Limb (tissue), 2 donors: ENCODE measurements around the gene PCYT1B.
"Not testable (repeated sequence)": the region's sequence is repeated elsewhere in the genome, so short reads cannot be mapped to it uniquely, and the experiment has no call there.

Source experiments
- DNase-seq, 2 donors: peaks; one replicate each; pipeline ENCODE4 v3.0.0-alpha.2; 2016; ENCODE audit errors: extremely low spot score in 2 of 2

The PCYT1B gene

DNA sequence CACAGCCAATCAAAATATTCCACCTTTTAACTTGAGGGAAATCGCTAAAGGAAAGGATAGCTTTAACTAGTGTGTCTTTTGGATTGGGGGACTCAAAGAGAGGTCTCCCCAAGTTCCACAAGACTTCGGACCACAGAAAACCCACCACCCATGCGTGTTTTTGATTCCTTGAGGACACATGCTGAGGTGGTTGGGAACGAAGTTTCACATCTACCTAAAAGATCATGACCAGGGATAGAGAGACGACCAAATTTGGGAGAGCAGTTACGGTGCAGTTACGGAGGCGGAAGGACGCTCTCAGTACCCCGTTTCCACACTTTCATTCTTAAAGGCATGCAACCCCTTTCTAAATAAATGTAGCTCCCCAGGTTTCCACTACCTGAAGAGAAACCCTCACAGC lies 1.1 kb downstream of the PCYT1B start:
- DNase-seq = peak in 1 of 2 donors; percentile 31

DNA sequence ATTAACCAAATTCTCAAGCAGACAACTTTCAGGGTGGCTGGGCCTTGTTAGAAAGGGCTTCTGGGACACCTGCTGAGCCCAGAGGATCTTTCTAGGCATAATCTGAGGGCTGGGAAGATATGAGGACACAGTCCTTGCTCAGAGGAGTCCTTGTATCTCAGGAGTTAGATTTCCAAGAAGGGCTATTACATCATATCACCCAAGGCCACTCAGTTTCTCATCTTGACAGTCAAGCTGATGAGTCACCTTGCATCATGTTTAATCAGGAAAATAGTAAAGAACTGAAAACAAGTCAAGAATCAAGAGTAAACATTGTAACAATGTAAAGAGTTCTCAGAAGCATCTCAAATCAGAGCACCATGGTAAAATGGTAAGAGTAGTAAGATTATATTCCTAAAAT lies 4.0 kb downstream of the PCYT1B start:
- DNase-seq = no peak

DNA sequence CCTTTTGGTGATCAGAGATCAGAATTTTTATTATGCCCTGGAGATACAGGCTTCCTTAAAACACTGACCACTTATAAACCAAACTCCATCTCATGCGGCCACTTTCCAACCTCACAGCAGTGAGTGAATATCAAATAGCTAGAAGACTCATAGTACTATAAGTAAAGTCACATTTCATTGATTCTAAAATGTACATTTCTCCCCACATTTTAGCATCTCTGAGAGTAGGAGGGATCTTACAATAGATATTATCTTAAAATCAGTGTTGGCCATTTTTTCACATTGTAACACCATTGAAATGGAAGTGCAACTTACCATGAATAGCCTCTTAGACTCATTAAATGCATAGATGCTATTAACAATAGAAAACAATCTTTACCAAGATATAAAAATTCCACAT lies 17.4 kb downstream of the PCYT1B start:
- DNase-seq = no peak

DNA sequence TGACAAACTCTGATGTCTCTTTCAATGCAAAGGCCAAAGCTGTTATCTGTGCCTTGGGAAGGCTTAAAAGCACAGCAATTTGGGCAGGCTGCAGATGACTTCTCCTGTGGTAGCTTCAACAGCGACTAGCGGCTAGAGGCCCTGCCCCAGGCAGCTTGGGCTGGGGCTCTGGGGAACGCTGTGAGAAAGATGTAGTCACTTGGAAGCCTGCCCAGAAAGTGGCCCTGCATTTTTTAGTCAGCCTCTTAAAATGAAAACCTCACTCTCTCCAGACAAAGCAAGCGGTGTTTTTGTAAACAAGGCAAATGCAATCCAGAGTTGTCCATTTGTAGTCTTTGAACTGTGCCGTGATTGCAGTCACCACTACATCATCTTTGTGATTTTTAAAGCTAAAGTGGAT lies 27.5 kb downstream of the PCYT1B start:
- DNase-seq = peak in 1 of 2 donors; percentile 33

DNA sequence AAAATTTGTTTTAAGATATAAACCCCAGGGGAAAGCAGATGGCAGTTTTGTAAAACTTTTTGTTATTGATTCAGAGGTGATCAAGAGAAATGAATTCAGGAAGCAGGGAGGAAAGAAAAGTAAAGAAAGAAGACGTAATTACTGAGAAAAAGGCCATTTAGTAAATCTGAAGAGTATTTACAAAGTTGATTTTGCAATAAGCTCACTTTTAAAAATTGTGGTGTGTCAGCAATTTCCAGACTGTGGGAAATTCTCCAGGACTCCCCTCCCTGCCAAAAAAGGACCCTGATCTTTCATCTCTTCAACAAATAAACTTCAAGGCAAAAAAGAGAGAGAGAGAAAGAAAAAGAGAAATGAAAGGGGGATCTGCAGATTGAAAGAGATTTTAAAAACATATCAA lies 36.6 kb downstream of the PCYT1B start:
- DNase-seq = no peak

DNA sequence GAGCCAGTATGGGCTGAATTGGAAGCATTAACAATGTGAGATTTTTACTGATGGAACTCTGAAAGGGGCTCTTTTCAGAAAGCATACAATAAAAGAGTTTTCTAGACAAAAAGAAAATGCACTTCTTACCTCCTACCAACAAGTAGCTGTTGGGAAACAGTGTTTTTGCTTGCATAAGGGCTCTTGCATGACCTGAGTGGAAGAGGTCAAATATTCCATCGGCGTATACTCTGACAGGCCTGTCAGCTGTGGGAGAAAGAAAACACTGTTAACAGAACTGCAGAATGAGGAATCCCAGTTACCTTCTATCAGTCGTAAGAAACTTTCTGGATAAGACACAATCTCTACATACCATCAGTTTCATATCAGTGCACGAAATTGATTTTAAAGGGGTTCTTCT lies 39.5 kb downstream of the PCYT1B start:
- no peak for DNase-seq

DNA sequence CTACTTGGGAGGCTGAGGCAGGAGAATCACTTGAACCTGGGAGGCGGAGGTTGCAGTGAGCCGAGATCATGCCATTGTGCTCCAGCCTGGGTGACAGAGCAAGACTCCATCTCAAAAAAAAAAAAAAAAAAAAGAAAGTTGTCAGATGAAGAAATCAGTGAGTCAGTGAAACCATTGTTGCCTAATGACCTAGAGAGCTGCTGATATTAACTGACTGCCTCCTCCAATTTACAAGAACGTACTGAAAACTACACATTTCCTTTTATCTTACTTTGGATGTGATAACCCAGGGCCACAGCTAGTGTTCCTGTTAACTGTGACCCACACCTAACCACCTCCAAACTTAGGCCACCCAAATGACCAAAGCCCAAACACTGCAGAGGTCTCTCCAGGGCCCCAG lies 41.2 kb downstream of the PCYT1B start:
- not testable (repeated sequence) for DNase-seq

DNA sequence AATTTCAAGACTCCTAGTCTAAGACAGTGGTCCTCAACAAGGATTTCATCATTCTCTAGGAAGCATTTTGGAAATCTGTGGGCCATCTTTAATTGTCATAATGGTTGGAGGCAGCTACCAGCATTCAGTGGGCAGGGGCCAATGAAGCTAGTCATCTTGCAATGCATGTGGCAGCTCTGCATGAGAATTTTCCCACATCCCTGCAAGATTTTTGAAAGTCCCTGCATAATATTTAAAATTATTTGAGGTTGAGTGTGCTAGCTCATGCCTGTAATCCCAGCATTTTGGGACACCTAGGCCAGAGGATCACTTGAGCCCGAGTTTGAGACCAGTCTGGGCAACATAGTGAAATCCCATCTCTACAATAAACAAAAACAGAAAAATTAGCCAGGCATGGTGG lies 44.0 kb downstream of the PCYT1B start:
- no peak for DNase-seq

DNA sequence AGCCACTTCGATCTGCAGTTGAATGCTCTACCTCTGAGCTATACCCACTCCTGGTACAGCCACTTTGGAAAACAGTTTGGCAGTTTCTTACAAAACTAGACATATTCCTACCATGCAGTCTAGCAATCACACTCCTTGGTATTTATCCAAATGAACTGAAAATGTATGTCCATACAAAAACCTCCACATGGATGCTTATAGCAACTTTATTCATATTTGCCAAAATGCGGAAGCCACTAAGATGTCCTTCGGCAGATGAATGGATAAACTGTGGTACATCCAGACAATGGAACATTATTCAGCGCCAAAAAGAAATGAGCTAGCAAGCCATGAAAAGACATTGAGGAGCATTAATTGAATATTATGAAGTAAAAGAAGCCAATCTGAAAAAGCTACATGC lies 45.3 kb downstream of the PCYT1B start:
- no peak for DNase-seq

DNA sequence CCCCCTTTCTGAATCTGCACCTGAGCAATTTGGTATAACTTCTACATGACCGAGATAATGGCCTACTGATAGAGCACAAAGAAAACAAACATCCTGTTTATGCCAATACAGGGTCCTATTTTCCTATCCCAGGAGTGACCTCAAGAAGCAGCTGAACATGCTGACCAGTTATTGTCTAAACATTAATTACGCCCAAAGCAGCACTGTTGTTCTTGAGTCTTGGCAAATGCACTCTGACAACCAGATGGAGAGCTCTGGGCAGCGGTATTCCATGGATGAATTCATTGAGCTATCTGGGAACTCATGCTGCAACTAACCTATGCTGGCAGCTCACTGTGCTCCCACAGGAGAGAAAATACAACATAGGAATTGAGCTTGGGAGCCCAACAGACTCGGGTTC lies 52.6 kb downstream of the PCYT1B start:
- no peak for DNase-seq

DNA sequence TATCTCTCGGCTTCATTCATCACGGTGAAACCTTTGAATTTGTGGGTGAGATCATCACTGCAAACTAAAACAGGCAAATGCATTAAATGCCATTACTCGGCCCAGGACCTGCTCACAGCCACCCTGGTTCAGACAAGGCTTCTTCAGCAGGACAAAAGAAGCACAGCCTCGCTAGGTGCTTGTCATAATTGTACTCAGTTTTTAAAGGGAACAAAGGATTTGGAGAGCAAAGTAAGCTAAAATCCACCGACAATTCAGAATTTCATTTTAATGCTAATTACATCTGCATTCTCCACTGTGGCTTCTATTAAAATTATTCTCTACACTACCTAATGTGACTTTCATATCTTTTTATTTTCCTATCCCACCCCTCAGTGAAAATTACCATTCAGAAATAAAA lies 57.0 kb downstream of the PCYT1B start:
- DNase-seq = no peak

DNA sequence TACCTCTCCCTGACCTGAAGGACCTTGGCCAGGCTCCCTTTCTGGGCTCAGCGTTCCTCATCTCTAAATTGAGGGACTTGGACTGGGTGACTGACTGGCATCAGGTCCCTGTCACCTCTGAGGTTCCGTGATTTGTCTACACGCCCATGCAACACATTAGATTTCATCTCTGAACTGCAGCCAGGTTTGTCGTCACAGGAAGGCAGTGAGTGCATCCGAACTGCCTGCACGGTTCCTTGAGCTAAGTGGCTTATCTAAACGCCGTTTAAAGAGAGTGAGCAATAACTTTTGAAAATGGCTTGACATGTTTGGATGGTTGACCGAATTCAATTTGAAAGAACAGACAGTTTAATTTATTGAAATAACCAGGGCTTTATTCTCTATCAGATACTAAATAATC lies 70.1 kb downstream of the PCYT1B start:
- no peak for DNase-seq

DNA sequence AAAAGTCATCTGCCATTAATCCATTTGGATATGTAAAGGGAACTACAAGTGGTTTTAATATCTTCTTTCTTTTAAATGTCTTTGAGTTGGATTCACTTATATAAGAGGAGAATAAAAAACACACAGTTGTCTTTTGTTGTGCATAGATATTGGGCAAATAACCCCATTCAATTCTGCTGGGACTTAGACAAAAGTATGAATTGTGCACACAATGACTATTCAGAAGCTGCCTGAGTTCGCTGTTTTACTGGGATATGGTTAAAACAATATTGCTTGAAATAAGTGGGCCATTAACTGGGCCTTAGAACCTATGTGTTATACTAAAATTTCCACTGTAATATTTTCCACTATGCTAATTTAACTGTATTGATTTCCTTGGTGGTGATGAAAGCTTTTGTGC lies 71.7 kb downstream of the PCYT1B start:
- no peak for DNase-seq

DNA sequence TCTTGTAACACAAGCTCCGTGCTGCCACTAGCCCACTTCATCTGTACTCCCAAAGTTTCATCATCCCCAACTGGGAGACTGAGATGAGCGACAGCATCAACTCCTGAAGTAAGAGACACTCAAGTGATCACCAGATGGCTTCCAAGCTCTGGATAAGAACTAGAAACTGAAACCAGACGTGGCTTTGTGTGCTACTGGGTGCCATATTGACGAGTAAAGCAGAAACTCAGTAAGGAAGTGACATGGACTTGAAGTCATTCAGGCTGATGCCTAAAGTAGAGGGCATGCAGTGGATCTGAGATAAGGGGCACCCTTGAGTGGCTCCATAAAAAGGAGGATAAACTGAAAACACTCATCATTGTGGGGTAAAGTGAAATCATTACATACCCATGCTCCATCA lies 72.4 kb downstream of the PCYT1B start:
- DNase-seq = no peak

DNA sequence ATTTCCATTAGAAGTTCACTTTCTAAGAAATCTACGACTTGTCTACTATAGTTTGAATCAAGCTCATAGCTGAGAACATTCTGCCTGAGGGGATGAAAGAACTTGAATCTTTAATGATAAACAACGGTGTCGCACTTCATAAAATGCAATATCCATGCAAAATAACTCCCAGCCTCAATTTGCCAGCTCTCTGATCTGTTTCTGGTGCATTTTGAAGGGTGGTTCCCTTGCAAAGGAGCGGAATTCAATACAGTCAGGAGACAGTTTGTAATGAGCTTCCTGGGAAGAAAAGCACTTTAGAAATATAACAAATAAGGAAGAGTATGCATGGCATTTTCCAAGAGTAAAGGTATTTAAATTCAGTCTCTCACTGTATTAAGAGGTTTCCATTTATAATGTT lies 80.0 kb downstream of the PCYT1B start:
- DNase-seq = no peak

DNA sequence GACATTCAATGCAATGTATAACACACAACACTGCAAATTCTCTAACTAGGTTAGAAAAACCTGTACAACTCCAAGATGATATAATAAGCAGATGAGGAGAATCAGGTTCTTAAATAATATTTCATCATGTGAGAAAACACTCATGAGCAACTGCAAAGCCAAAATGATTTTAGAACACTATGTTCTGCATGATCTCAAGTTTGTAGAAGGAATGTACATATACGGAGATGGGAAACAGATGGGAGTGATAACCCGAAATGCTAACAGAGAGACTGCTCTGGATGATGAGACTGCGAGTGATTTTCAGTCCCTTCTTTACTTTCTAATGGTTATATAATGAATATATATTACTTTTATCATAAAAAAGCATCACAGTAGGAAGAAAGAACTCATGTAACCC lies 80.9 kb downstream of the PCYT1B start:
- no peak for DNase-seq

DNA sequence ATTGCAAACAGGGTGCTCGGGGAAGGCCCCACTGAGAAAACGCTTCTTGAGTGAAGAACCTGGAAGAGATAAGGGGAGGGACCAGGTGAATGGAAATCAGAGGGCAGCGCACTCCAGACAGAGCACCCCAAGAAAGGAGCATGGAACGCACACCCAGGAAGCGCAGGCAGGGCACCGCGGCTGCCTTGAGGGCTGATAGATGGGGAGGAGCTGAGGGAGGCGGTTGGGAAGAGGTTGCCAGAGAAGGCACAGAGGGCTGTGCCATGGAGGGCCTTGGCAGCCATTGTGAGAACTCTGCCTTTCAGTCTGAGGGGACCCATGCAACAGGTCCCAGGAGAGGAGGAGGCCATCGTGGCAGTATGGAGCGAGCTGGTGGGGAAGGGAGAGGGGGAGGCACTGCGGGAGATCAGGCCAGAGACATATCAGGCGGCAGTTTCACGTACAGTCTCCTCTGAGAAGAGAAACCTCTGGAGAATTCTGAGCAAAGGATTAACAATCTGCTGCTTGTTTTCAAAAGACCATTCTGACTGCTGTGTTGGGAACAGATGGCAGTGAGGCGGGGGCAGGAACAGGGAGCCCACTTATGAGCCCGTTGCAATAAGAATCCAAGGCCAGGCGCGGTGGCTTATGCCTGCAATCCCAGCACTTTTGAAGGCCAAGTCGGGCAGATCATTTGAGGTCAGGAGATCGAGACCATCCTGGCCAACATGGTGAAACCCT lies 83.7 kb downstream of the PCYT1B start:
- no peak for DNase-seq

DNA sequence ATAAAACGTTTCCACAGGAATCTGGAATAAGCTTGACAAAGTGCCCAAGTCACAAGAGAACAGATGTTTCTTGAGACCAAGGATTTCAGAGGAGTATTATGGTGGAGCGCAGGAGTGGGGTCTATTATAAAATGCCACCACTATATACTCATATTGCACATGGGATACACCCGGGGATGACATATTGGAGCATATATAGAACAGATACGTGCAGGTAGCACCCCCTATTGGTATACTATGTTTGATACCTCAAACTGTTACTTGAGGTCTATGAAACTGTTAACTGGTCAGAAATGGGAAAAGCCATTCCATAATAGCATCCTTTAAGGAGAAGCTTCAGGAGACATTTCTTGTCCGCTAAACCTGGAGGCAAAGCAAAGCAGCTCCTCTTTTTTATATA lies 86.0 kb downstream of the PCYT1B start:
- no peak for DNase-seq

DNA sequence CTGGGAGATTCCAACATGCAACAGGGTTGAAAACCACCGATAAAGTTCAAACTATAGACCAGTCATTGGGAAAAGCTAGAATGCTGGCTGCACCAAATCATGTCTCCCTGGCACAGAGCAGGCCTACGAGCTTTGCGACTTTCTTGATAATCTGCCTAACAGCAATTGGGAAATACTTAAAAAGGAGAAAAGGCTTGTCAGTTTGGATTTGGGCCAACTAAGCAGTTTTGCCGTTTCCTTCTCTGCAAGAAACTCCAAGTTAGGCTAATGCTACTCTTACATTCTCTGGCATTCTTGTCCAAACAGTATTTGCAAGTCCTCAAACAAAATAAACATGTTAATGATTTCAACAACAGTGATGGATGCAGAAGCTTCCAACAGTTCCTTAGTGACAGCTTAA lies 94.1 kb downstream of the PCYT1B start:
- DNase-seq = no peak

DNA sequence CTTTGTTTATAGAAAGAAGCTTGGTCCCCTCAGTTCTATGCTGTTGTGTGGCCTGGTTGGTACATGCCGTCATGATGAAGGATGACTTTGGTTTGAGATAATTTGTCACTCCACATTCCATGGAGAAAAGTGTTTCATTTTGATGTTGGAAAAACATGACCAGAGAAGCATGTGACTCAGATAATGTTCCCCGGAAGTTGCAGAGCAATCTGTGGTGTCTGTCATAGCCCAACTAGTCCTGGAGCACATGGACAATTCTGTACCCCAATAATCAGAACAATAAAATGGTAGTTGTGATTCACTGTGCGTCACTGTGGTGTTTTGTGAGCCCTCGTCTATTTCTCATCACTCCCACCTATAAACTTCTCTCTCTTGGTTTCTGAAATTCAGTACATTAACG lies 97.0 kb downstream of the PCYT1B start:
- no peak for DNase-seq

DNA sequence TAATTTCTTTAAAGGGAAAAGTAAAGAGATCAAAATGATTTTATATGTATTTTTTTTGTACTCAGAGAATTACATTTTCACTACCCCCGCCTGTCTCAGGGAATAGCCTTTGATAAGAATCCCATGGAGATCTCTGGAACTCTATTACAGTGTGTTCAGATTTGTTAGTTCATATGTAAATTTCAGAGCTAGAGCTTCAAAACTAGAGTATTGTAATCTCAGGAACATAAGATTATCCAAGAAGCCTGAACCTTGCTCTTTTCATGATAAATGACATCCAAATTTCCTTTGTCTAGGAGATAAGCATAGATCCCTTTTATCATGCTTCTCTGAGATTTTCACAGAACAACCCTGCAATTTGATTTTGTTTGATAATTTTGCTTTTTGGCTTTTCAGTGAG lies 99.2 kb downstream of the PCYT1B start:
- DNase-seq = no peak

DNA sequence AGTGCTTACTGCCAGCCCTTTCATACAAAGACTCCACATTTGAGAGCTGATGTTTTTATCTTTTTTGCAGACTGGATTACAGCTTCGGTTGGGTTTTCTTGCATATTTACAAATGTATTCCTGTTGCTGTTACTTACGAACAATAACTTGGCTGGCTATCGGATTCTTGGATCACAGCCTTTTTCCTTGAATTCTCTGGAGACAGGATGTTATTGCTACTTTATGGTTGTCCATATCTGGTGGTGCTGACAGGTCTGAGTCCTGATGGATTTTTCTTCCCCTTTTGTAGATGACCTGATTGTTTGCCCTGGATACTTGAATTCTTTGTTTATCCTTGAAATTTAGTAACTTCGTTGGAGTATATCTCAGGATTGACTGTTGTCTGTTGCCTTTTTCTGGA lies 104.4 kb downstream of the PCYT1B start:
- no peak for DNase-seq

DNA sequence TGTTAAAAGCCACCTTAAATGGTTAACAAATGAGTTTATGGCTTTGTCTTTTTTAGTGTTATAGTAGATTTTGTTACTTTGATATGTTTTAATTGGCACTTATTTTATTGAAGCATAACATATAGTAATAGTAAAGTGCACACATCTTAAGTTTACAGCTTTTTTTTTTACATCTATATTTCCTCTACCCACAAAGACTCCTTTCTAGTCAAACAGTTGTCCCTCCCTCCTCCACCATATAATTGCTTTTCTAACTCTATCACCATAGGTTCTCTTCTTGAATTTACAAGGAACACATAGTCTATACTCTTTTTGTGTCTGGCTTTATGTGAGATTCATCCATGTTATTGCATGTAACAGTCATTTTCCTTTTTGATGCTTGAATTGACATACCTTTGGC lies 110.6 kb downstream of the PCYT1B start:
- no peak for DNase-seq

DNA sequence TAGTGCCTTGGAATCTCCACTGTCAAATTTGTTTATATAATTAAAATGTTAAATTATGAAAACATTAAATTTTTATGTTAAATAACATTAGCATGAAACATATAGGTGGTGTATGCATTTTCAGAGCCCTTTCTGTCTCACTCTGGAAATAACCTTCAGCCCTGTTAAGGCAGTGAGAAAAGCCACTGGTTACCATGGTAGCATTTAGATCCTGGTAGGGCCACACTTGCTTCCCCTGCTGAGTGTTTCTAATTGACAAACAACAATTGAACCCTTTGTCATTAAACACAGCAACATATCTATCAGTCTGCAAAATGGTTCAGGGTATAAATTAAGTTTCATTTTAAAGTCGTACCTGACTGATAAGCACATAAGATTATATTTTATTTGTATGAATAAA lies 118.5 kb downstream of the PCYT1B start:
- no peak for DNase-seq
